Skeletal muscle tissue (tissue), 4 donors: ENCODE data around the gene LAMB4. TPM values are rescaled to one million over a fixed set of nuclear protein-coding genes. Genes with fewer than 3 reads are reported as not detected.
"Not testable (repeated sequence)": the region's sequence is repeated elsewhere in the genome, so short reads cannot be mapped to it uniquely, and the experiment has no call there.

Experiments
- H3K27ac ChIP-seq: one replicate; pipeline ENCODE4 v1.7.0; 2013; ENCODE audit warnings: mild to moderate bottlenecking, low read depth, low read length, inconsistent platforms
- H3K27me3 ChIP-seq, 3 donors: one replicate each; pipeline ENCODE4 v1.7.0; 2013; ENCODE audit warnings: low read length in 3 of 3; ENCODE audit not compliant: control insufficient read depth in 3 of 3, insufficient read depth in 3 of 3
- H3K36me3 ChIP-seq, 3 donors: one replicate each; pipeline ENCODE4 v1.7.0; 2013; ENCODE audit warnings: low read length in 3 of 3; ENCODE audit not compliant: control insufficient read depth in 3 of 3, insufficient read depth in 3 of 3
- H3K4me1 ChIP-seq, 3 donors: one replicate each; pipeline ENCODE4 v1.7.0; 2013; ENCODE audit warnings: low read length in 3 of 3, mild to moderate bottlenecking in 3 of 3; ENCODE audit not compliant: control insufficient read depth in 3 of 3, insufficient read depth in 3 of 3
- H3K4me3 ChIP-seq, 3 donors: one replicate each; pipeline ENCODE4 v1.7.0; 2013; ENCODE audit warnings: low read length in 3 of 3
- H3K9ac ChIP-seq, 3 donors: one replicate each; pipeline ENCODE4 v1.7.0; 2013; ENCODE audit warnings: low read length in 3 of 3, mild to moderate bottlenecking in 3 of 3, moderate library complexity in 2 of 3, low read depth in 1 of 3
- H3K9me3 ChIP-seq, 3 donors: one replicate each; pipeline ENCODE4 v1.7.0; 2013; ENCODE audit warnings: low read length in 3 of 3; ENCODE audit not compliant: control insufficient read depth in 3 of 3
- total RNA-seq: library from RNA; depleted of rRNA; stranded (reverse); fragments of >200 nt; gene quantifications from one replicate; pipeline ENCODE4 v1.2.3, GENCODE V29; 2014
- donor health status: Osteomylitis.

The LAMB4 gene
- total RNA-seq, 1 donor from 2014 or later = under 0.01 TPM

GRCh38 chr7:108038986-108039385, 91.2 kb downstream of the LAMB4 start:
- Histone ChIP-seq H3K4me1 (no peaks in the 10 kb centered on the region), H3K27ac (no peak overlapping the region), H3K36me3 (no peaks in the 10 kb centered on the region), H3K9me3 (no peaks in the 10 kb centered on the region), H3K27me3 (no peaks in the 10 kb centered on the region), H3K9ac (no peak overlapping the region), H3K4me3 (no peak overlapping the region)

- H3K9me3 ChIP-seq = no peaks in the 10 kb centered on the region
- no peaks in the 10 kb centered on the region for H3K27me3 ChIP-seq
- H3K27ac ChIP-seq = no peak overlapping the region
- no peak overlapping the region for H3K9ac ChIP-seq
- no peaks in the 10 kb centered on the region for H3K4me1 ChIP-seq
- H3K36me3 ChIP-seq = no peaks in the 10 kb centered on the region
- no peak overlapping the region for H3K4me3 ChIP-seq
These were observed 92.4 kb downstream of the LAMB4 start for GRCh38 chr7:108037741-108038140.

GRCh38 chr7:108037140-108037539, 93.0 kb downstream of the LAMB4 start:
- H3K36me3 ChIP-seq = no peaks in the 10 kb centered on the region
- no peaks in the 10 kb centered on the region for H3K27me3 ChIP-seq
- H3K9ac ChIP-seq = no peak overlapping the region
- H3K4me3 ChIP-seq = no peak overlapping the region
- no peak overlapping the region for H3K27ac ChIP-seq
- no peaks in the 10 kb centered on the region for H3K4me1 ChIP-seq
- no peaks in the 10 kb centered on the region for H3K9me3 ChIP-seq

GRCh38 chr7:108034586-108034985, 95.6 kb downstream of the LAMB4 start:
- Histone ChIP-seq H3K9ac (no peak overlapping the region), H3K36me3 (no peaks in the 10 kb centered on the region), H3K27me3 (no peaks in the 10 kb centered on the region), H3K4me3 (no peak overlapping the region), H3K4me1 (no peaks in the 10 kb centered on the region), H3K9me3 (no peaks in the 10 kb centered on the region), H3K27ac (no peak overlapping the region)

GRCh38 chr7:108033776-108034497, 96.2 kb downstream of the LAMB4 start:
- H3K4me1 ChIP-seq = no peaks in the 10 kb centered on the region
- H3K9ac ChIP-seq = no peak overlapping the region
- no peak overlapping the region for H3K27ac ChIP-seq
- no peaks in the 10 kb centered on the region for H3K36me3 ChIP-seq
- no peaks in the 10 kb centered on the region for H3K9me3 ChIP-seq
- H3K4me3 ChIP-seq = no peak overlapping the region
- H3K27me3 ChIP-seq = no peaks in the 10 kb centered on the region

- H3K9me3 ChIP-seq, H3K4me3 ChIP-seq, H3K27me3 ChIP-seq, H3K36me3 ChIP-seq, H3K27ac ChIP-seq, H3K9ac ChIP-seq, H3K4me1 ChIP-seq: not testable (repeated sequence)
These were observed 96.9 kb downstream of the LAMB4 start for GRCh38 chr7:108033309-108033708.

GRCh38 chr7:108030516-108030915, 99.6 kb downstream of the LAMB4 start:
- Histone ChIP-seq H3K4me3 (no peak overlapping the region), H3K4me1 (no peaks in the 10 kb centered on the region), H3K9me3 (no peaks in the 10 kb centered on the region), H3K36me3 (no peaks in the 10 kb centered on the region), H3K27me3 (no peaks in the 10 kb centered on the region), H3K27ac (no peak overlapping the region), H3K9ac (no peak overlapping the region)

- H3K36me3 ChIP-seq = no peaks in the 10 kb centered on the region
- no peak overlapping the region for H3K4me3 ChIP-seq
- H3K27ac ChIP-seq = no peak overlapping the region
- no peaks in the 10 kb centered on the region for H3K9me3 ChIP-seq
- no peaks in the 10 kb centered on the region for H3K27me3 ChIP-seq
- no peaks in the 10 kb centered on the region for H3K4me1 ChIP-seq
- no peak overlapping the region for H3K9ac ChIP-seq
These were observed 101.1 kb downstream of the LAMB4 start for GRCh38 chr7:108029034-108029433.

GRCh38 chr7:108028111-108028510, 102.0 kb downstream of the LAMB4 start:
- H3K9ac ChIP-seq = no peak overlapping the region
- no peak overlapping the region for H3K27ac ChIP-seq
- no peaks in the 10 kb centered on the region for H3K27me3 ChIP-seq
- H3K4me1 ChIP-seq = no peaks in the 10 kb centered on the region
- no peaks in the 10 kb centered on the region for H3K36me3 ChIP-seq
- no peak overlapping the region for H3K4me3 ChIP-seq
- no peaks in the 10 kb centered on the region for H3K9me3 ChIP-seq

GRCh38 chr7:108027239-108027638, 102.9 kb downstream of the LAMB4 start:
- H3K36me3 ChIP-seq = no peaks in the 10 kb centered on the region
- H3K4me3 ChIP-seq = no peak overlapping the region
- no peaks in the 10 kb centered on the region for H3K9me3 ChIP-seq
- H3K9ac ChIP-seq = no peak overlapping the region
- no peaks in the 10 kb centered on the region for H3K27me3 ChIP-seq
- H3K4me1 ChIP-seq = no peaks in the 10 kb centered on the region
- no peak overlapping the region for H3K27ac ChIP-seq
